ENCODE measurements around the gene PTBP1.
A peak's percentile ranks its signal among the peaks of the same experiment; 100 is the strongest.

The PTBP1 gene

GRCh38 chr19:843836-844545, 46.7 kb downstream of the PTBP1 start:
- H3K18ac ChIP-seq (ENCODE audit: low read length): peak overlapping the region; percentile 98
- peak overlapping the region; percentile 94 for H2BK15ac ChIP-seq (ENCODE audit: low read length)
- H3K23ac ChIP-seq (ENCODE audit: low read depth, low read length, poor library complexity): no peak overlapping the region
- H3K27ac ChIP-seq (replicated peaks; ENCODE audit: low read length): no peak overlapping the region
- peak overlapping the region; percentile 69 for H3K4me2 ChIP-seq (ENCODE audit: insufficient read depth, low read length, poor library complexity, severe bottlenecking)
- H4K8ac ChIP-seq (ENCODE audit: low read depth, low read length): peak overlapping the region; percentile 17
- peak overlapping the region; percentile 72 for H2BK120ac ChIP-seq (ENCODE audit: low read depth, low read length)
- H3K4me3 ChIP-seq (ENCODE audit: low read length in 2 of 2): peak overlapping the region in 1 of 2 donors; percentile 70
- H3K27me3 ChIP-seq (ENCODE audit: control insufficient read depth in 3 of 3, insufficient read depth in 3 of 3, low read depth in 1 of 3, low read length in 3 of 3): peaks cover 0 to 55% (median 13%) of the 10 kb centered on the region in 3 experiments
- H3K9ac ChIP-seq (ENCODE audit: low read depth, low read length, poor library complexity): peak overlapping the region; percentile 77
- peak overlapping the region; percentile 38 for H3K14ac ChIP-seq (ENCODE audit: low read length)
- DNase-seq (ENCODE audit: low spot score): no peak
- peak overlapping the region; percentile 98 for H2BK12ac ChIP-seq (ENCODE audit: low read length)
- WGBS, 2 donors (ENCODE audit: extremely low coverage in 2 of 2, insufficient read length in 2 of 2, insufficient replicate concordance in 1 of 2): no CpG with 5 or more reads among the region's 70 CpGs
- peaks cover 2% of the 10 kb centered on the region for H3K79me1 ChIP-seq (ENCODE audit: low read depth, low read length)
- peak overlapping the region; percentile 85 for H2AFZ ChIP-seq (ENCODE audit: low read length)
- H3K4ac ChIP-seq (ENCODE audit: low read length): peak overlapping the region; percentile 95
- no peaks in the 10 kb centered on the region for H3K9me3 ChIP-seq (replicated peaks in 1 of 2; ENCODE audit: control insufficient read depth in 2 of 2, insufficient read depth in 1 of 2, low read depth in 1 of 2, low read length in 2 of 2)
- H3K36me3 ChIP-seq (replicated peaks in 1 of 2; ENCODE audit: control insufficient read depth in 2 of 2, insufficient read depth in 2 of 2, low read length in 2 of 2): no peaks in the 10 kb centered on the region
- no peak overlapping the region for H4K91ac ChIP-seq (ENCODE audit: low read depth, low read length, poor library complexity)
- H2BK5ac ChIP-seq (ENCODE audit: low read length): no peak overlapping the region
- peak overlapping the region; percentile 94 for H2AK5ac ChIP-seq (ENCODE audit: low read depth, low read length)
- peaks cover 9 to 13% of the 10 kb centered on the region in 2 donors for H3K4me1 ChIP-seq (ENCODE audit: control insufficient read depth in 2 of 2, insufficient read depth in 1 of 2, low read depth in 1 of 2, low read length in 2 of 2)

GRCh38 chr19:844546-844971, 47.3 kb downstream of the PTBP1 start:
- no peaks in the 10 kb centered on the region for H3K9me3 ChIP-seq (replicated peaks in 1 of 2; ENCODE audit: control insufficient read depth in 2 of 2, insufficient read depth in 1 of 2, low read depth in 1 of 2, low read length in 2 of 2)
- no peak overlapping the region for H3K23ac ChIP-seq (ENCODE audit: low read depth, low read length, poor library complexity)
- no peak overlapping the region for H4K91ac ChIP-seq (ENCODE audit: low read depth, low read length, poor library complexity)
- H3K4me2 ChIP-seq (ENCODE audit: insufficient read depth, low read length, poor library complexity, severe bottlenecking): peak overlapping the region; percentile 11
- H2BK120ac ChIP-seq (ENCODE audit: low read depth, low read length): no peak overlapping the region
- peaks cover 0 to 54% (median 13%) of the 10 kb centered on the region in 3 experiments for H3K27me3 ChIP-seq (ENCODE audit: control insufficient read depth in 3 of 3, insufficient read depth in 3 of 3, low read depth in 1 of 3, low read length in 3 of 3)
- no peak overlapping the region for H3K4ac ChIP-seq (ENCODE audit: low read length)
- no peak overlapping the region for H3K9ac ChIP-seq (ENCODE audit: low read depth, low read length, poor library complexity)
- H3K4me3 ChIP-seq (ENCODE audit: low read length in 2 of 2): no peak overlapping the region
- no peak overlapping the region for H3K27ac ChIP-seq (replicated peaks; ENCODE audit: low read length)
- no peak for DNase-seq (ENCODE audit: low spot score)
- H3K4me1 ChIP-seq (ENCODE audit: control insufficient read depth in 2 of 2, insufficient read depth in 1 of 2, low read depth in 1 of 2, low read length in 2 of 2): peaks cover 9 to 13% of the 10 kb centered on the region in 2 donors
- no peak overlapping the region for H2BK5ac ChIP-seq (ENCODE audit: low read length)
- H3K14ac ChIP-seq (ENCODE audit: low read length): no peak overlapping the region
- H2BK12ac ChIP-seq (ENCODE audit: low read length): peak overlapping the region; percentile 98
- no CpG with 5 or more reads among the region's 11 CpGs for WGBS, 2 donors (ENCODE audit: extremely low coverage in 2 of 2, insufficient read length in 2 of 2, insufficient replicate concordance in 1 of 2)
- H3K36me3 ChIP-seq (replicated peaks in 1 of 2; ENCODE audit: control insufficient read depth in 2 of 2, insufficient read depth in 2 of 2, low read length in 2 of 2): no peaks in the 10 kb centered on the region
- no peak overlapping the region for H2AFZ ChIP-seq (ENCODE audit: low read length)
- no peak overlapping the region for H2AK5ac ChIP-seq (ENCODE audit: low read depth, low read length)
- no peak overlapping the region for H2BK15ac ChIP-seq (ENCODE audit: low read length)
- H3K79me1 ChIP-seq (ENCODE audit: low read depth, low read length): peaks cover 2% of the 10 kb centered on the region
- H3K18ac ChIP-seq (ENCODE audit: low read length): peak overlapping the region; percentile 57
- no peak overlapping the region for H4K8ac ChIP-seq (ENCODE audit: low read depth, low read length)

GRCh38 chr19:845707-846521, 48.7 kb downstream of the PTBP1 start:
- Histone ChIP-seq H2BK15ac (ENCODE audit: low read length) (peak overlapping the region; percentile 93), H2BK12ac (ENCODE audit: low read length) (peak overlapping the region; percentile 97), H3K18ac (ENCODE audit: low read length) (peak overlapping the region; percentile 91), H2AK5ac (ENCODE audit: low read depth, low read length) (peak overlapping the region; percentile 99), H3K36me3 (replicated peaks in 1 of 2; ENCODE audit: control insufficient read depth in 2 of 2, insufficient read depth in 2 of 2, low read length in 2 of 2) (no peaks in the 10 kb centered on the region), H3K4me1 (ENCODE audit: control insufficient read depth in 2 of 2, insufficient read depth in 1 of 2, low read depth in 1 of 2, low read length in 2 of 2) (peaks cover 12 to 13% of the 10 kb centered on the region in 2 donors), H3K4ac (ENCODE audit: low read length) (no peak overlapping the region), H3K4me3 (ENCODE audit: low read length in 2 of 2) (no peak overlapping the region), H3K79me1 (ENCODE audit: low read depth, low read length) (peaks cover 2% of the 10 kb centered on the region), H2AFZ (ENCODE audit: low read length) (no peak overlapping the region), H3K27me3 (ENCODE audit: control insufficient read depth in 3 of 3, insufficient read depth in 3 of 3, low read depth in 1 of 3, low read length in 3 of 3) (peaks cover 0 to 51% (median 13%) of the 10 kb centered on the region in 3 experiments), H3K23ac (ENCODE audit: low read depth, low read length, poor library complexity) (no peak overlapping the region), H2BK5ac (ENCODE audit: low read length) (no peak overlapping the region), H2BK120ac (ENCODE audit: low read depth, low read length) (no peak overlapping the region), H3K9ac (ENCODE audit: low read depth, low read length, poor library complexity) (peak overlapping the region; percentile 50), H4K91ac (ENCODE audit: low read depth, low read length, poor library complexity) (no peak overlapping the region), H3K27ac (replicated peaks; ENCODE audit: low read length) (no peak overlapping the region), H3K14ac (ENCODE audit: low read length) (no peak overlapping the region), H3K4me2 (ENCODE audit: insufficient read depth, low read length, poor library complexity, severe bottlenecking) (no peak overlapping the region), H4K8ac (ENCODE audit: low read depth, low read length) (no peak overlapping the region), H3K9me3 (replicated peaks in 1 of 2; ENCODE audit: control insufficient read depth in 2 of 2, insufficient read depth in 1 of 2, low read depth in 1 of 2, low read length in 2 of 2) (no peaks in the 10 kb centered on the region)
- DNase-seq (ENCODE audit: low spot score): no peak
- WGBS, 2 donors (ENCODE audit: extremely low coverage in 2 of 2, insufficient read length in 2 of 2, insufficient replicate concordance in 1 of 2): no CpG with 5 or more reads among the region's 37 CpGs

DNA sequence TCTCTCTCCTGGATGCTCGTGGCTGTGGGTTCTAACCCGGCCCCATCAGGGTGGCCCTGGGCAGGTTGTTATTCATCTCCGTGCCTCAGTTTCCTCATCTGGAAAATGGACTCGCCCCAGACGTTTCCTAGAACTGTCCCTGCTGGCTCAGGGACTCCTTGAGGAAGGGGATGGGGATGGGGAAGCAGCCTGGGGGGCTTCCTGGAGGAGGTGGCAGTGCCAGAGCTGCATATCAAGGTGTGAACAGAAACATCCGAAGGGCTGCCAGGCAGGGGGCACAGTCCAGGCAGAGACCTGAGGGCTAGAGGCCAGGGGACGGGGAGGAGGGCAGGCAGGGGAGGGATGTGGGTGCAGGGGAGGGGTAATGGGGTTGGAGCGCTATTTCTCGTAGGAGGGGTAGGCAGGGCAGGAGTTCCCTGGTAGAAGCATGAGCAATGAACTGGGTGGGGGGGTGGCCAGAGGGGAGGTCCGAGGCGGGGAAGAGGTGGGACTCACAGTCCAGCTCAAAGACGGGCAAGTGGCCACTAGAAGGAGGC, 51.2 kb downstream of the PTBP1 start:
- Histone ChIP-seq H4K8ac (ENCODE audit: low read depth, low read length) (no peak overlapping the region), H2BK120ac (ENCODE audit: low read depth, low read length) (no peak overlapping the region), H3K79me1 (ENCODE audit: low read depth, low read length) (peaks cover 2% of the 10 kb centered on the region), H3K4me2 (ENCODE audit: insufficient read depth, low read length, poor library complexity, severe bottlenecking) (no peak overlapping the region), H3K36me3 (replicated peaks in 1 of 2; ENCODE audit: control insufficient read depth in 2 of 2, insufficient read depth in 2 of 2, low read length in 2 of 2) (no peaks in the 10 kb centered on the region), H3K14ac (ENCODE audit: low read length) (peak overlapping the region; percentile 38), H3K4ac (ENCODE audit: low read length) (no peak overlapping the region), H3K27me3 (ENCODE audit: control insufficient read depth in 3 of 3, insufficient read depth in 3 of 3, low read depth in 1 of 3, low read length in 3 of 3) (peaks cover 0 to 40% (median 8%) of the 10 kb centered on the region in 3 experiments), H3K4me1 (ENCODE audit: control insufficient read depth in 2 of 2, insufficient read depth in 1 of 2, low read depth in 1 of 2, low read length in 2 of 2) (peaks cover 9 to 11% of the 10 kb centered on the region in 2 donors), H2AK5ac (ENCODE audit: low read depth, low read length) (peak overlapping the region; percentile 12), H3K23ac (ENCODE audit: low read depth, low read length, poor library complexity) (no peak overlapping the region), H4K91ac (ENCODE audit: low read depth, low read length, poor library complexity) (no peak overlapping the region), H3K18ac (ENCODE audit: low read length) (peak overlapping the region; percentile 57), H2BK5ac (ENCODE audit: low read length) (no peak overlapping the region), H2BK12ac (ENCODE audit: low read length) (no peak overlapping the region), H2BK15ac (ENCODE audit: low read length) (no peak overlapping the region), H2AFZ (ENCODE audit: low read length) (no peak overlapping the region), H3K9me3 (replicated peaks in 1 of 2; ENCODE audit: control insufficient read depth in 2 of 2, insufficient read depth in 1 of 2, low read depth in 1 of 2, low read length in 2 of 2) (no peaks in the 10 kb centered on the region), H3K4me3 (ENCODE audit: low read length in 2 of 2) (no peak overlapping the region), H3K27ac (replicated peaks; ENCODE audit: low read length) (no peak overlapping the region), H3K9ac (ENCODE audit: low read depth, low read length, poor library complexity) (peak overlapping the region; percentile 21)
- WGBS, 2 donors (ENCODE audit: extremely low coverage in 2 of 2, insufficient read length in 2 of 2, insufficient replicate concordance in 1 of 2): no CpG with 5 or more reads among the region's 12 CpGs
- DNase-seq (ENCODE audit: low spot score): no peak
